ENCODE data around the gene PHACTR3.

PHACTR3 gene

DNA sequence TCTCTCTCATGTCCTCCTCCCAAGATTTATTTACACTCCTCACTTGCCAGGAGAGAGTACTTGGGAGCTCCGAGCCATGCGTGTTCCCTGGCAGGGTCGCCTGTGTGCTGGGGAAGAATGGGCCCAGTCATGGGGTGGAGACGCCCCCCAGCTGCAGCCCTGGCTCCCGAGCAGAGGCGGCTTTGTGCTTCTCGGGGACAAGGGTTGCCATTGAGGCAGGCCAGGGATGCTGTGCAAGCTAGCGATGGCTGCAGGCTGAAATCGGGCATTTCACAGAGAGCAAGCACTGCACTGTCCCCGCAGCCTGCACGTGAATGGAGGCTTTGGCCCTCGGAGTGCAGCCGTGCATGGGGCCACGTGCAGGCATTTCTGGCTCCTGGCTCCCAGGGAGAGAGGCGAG, 23.8 kb downstream of the PHACTR3 start:
- no peaks in the 10 kb centered on the region for H3K36me3 ChIP-seq (ENCODE audit: control insufficient read depth in 5 of 5, insufficient read depth in 5 of 5, low read length in 5 of 5)
- H3K9ac ChIP-seq (ENCODE audit: low read length in 5 of 5): no peak overlapping the region
- H3K9me3 ChIP-seq (ENCODE audit: control insufficient read depth in 5 of 5, low read length in 5 of 5): peaks cover 0 to 3% (median 0%) of the 10 kb centered on the region in 5 donors
- H3K27me3 ChIP-seq (ENCODE audit: control insufficient read depth in 5 of 5, insufficient read depth in 4 of 5, low read length in 5 of 5): peaks cover 8 to 42% (median 14%) of the 10 kb centered on the region in 5 donors
- no peak overlapping the region for H3K27ac ChIP-seq (ENCODE audit: low read depth, low read length)
- H3K4me1 ChIP-seq (ENCODE audit: control insufficient read depth in 5 of 5, insufficient read depth in 5 of 5, low read length in 5 of 5): no peaks in the 10 kb centered on the region
- H3K4me3 ChIP-seq (ENCODE audit: low read depth in 1 of 5, low read length in 5 of 5): no peak overlapping the region

DNA sequence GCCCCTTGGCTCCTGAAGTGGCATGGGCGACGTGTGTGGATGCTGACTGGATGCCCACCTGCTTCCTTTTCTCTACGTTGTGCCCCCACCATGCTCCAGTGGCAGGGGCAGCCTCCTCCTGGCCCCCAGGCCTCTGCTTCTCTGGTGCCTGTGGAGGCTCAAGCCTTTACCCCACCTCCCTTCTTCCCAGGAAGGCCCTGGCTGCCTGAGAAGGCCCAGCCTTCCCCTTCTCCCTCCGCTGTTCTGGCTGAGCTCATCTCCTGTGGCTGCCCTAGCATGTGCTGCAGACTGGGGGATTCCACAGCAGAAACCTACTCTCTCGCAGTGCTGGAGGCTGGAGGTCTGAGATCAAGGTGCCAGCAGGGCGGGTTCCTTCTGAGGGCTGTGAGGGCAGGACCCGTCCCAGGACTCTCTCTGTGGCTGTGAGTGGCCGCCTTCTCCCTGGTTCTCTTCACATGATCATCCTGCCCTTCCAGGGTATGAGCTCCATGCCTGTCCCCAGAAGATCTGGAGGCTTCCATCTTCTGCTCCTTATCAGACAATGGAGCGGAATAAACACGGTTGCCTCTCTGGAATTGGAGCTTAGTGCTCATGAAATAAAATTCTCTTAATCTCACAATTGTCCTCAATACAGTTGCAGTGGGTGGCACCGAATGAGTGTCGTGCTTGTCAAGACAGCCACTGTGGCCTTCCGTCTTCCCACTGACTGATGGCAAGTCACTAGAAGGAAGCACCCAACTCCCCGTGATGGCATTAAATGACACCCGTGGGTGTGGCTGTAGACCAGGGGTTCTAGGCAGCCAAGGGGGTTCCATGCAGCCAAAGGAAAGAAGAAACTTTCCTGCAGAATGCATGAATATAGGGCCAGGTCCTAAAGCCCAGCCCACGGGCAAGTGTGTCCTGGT, 25.1 kb downstream of the PHACTR3 start:
- no peak overlapping the region for H3K27ac ChIP-seq (ENCODE audit: low read depth, low read length)

DNA sequence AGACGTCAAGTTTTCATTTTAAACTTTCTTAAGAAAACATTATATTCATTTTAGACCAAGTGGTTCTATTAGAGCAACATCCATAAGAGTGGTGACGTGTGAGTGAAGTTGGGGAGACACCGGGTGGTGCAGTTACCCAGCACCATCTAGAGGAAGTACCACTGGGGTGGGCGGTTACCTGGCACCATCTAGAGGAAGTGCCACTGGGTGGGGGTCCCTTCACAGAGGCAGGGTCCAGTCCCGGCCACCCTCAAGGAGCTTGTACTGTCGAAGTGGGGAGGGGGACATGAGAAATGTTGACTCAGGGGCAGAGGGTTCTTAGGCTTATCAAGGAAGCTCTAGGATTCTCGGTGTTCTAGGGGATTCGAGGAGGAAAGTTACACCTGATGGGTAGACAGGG, 26.2 kb downstream of the PHACTR3 start:
- H3K4me3 ChIP-seq (ENCODE audit: low read depth in 1 of 5, low read length in 5 of 5): no peak overlapping the region
- peaks cover 6 to 42% (median 14%) of the 10 kb centered on the region in 5 donors for H3K27me3 ChIP-seq (ENCODE audit: control insufficient read depth in 5 of 5, insufficient read depth in 4 of 5, low read length in 5 of 5)
- H3K4me1 ChIP-seq (ENCODE audit: control insufficient read depth in 5 of 5, insufficient read depth in 5 of 5, low read length in 5 of 5): no peaks in the 10 kb centered on the region
- H3K9ac ChIP-seq (ENCODE audit: low read length in 5 of 5): no peak overlapping the region
- H3K27ac ChIP-seq (ENCODE audit: low read depth, low read length): no peak overlapping the region
- no peaks in the 10 kb centered on the region for H3K36me3 ChIP-seq (ENCODE audit: control insufficient read depth in 5 of 5, insufficient read depth in 5 of 5, low read length in 5 of 5)
- H3K9me3 ChIP-seq (ENCODE audit: control insufficient read depth in 5 of 5, low read length in 5 of 5): peaks cover 0 to 3% (median 0%) of the 10 kb centered on the region in 5 donors

More for the DNA sequence above, 25.1 kb downstream of the PHACTR3 start:
- no peak overlapping the region for H3K9ac ChIP-seq (ENCODE audit: low read length in 5 of 5)
- no peaks in the 10 kb centered on the region for H3K36me3 ChIP-seq (ENCODE audit: control insufficient read depth in 5 of 5, insufficient read depth in 5 of 5, low read length in 5 of 5)
- H3K27me3 ChIP-seq (ENCODE audit: control insufficient read depth in 5 of 5, insufficient read depth in 4 of 5, low read length in 5 of 5): peaks cover 6 to 44% (median 14%) of the 10 kb centered on the region in 5 donors
- H3K9me3 ChIP-seq (ENCODE audit: control insufficient read depth in 5 of 5, low read length in 5 of 5): peaks cover 0 to 3% (median 0%) of the 10 kb centered on the region in 5 donors
- H3K4me1 ChIP-seq (ENCODE audit: control insufficient read depth in 5 of 5, insufficient read depth in 5 of 5, low read length in 5 of 5): no peaks in the 10 kb centered on the region
- no peak overlapping the region for H3K4me3 ChIP-seq (ENCODE audit: low read depth in 1 of 5, low read length in 5 of 5)

DNA sequence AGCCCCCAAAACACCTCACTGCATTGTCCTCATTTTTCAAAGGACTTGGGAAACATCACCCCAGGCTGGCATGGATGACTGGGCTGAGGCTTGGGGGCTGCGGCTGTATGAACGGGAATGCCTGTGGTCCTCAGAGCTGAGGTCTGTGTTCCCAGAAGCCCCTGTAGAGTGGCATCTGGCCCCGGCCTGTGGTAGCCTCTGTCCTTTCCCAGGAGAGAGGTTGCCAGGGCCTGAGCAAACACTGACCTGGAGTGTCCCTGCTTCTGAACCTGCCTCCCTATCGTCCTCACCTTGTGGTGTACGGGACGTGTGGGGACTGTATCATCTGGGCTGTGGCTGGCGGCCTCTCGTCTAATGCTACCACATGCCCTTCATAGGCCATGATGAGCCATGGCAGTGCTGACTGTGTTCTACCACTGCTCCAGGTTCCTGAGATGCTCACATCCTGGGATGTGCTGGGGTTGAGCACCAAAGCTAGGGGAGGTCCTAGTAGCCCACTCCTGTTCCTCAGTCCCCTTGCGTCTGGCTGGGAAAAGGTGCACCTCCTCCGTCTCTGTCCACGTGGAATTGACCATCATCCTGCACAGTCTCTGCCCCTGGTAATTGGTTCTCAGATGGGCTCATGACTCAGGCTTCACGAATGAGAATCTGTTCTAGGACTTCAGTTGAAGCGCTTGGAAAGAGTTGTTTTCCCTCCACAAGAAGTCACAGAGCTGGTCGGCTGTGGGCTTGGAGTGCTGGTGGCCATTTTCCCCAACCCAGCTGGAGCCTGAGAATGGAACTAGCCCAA, 27.6 kb downstream of the PHACTR3 start:
- Histone ChIP-seq H3K27me3 (ENCODE audit: control insufficient read depth in 5 of 5, insufficient read depth in 4 of 5, low read length in 5 of 5) (peaks cover 8 to 39% (median 24%) of the 10 kb centered on the region in 5 donors), H3K27ac (ENCODE audit: low read depth, low read length) (no peak overlapping the region), H3K9me3 (ENCODE audit: control insufficient read depth in 5 of 5, low read length in 5 of 5) (no peaks in the 10 kb centered on the region), H3K4me1 (ENCODE audit: control insufficient read depth in 5 of 5, insufficient read depth in 5 of 5, low read length in 5 of 5) (no peaks in the 10 kb centered on the region), H3K4me3 (ENCODE audit: low read depth in 1 of 5, low read length in 5 of 5) (no peak overlapping the region), H3K9ac (ENCODE audit: low read length in 5 of 5) (no peak overlapping the region), H3K36me3 (ENCODE audit: control insufficient read depth in 5 of 5, insufficient read depth in 5 of 5, low read length in 5 of 5) (no peaks in the 10 kb centered on the region)

DNA sequence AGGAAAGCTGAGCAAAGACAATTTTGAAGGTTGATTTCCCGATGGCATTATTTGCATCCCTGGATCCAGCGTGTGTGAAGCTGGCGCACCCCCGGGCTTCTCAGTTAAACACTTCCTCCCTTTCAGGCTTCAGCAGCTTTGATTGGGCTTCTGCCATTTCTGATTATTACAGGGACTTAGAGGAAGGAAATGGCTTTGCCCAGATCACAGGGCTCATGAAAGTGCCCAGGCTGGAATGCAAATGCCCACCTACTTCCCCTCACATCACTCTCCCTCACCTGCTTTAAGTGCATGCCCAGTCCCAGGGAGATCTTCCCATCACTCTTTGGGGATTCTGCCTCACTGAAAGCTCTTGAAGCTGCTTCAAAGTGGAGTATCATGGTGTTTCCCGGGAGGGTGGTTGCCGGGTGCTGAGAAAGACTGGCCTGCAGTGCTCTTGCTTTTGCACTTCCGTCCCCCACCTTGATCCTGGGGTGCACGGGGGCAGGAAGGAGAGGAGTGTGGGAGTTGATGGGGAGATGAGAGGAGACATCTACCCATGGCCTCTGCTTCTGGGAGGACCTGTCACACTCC, 28.3 kb downstream of the PHACTR3 start:
- no peak overlapping the region for H3K27ac ChIP-seq (ENCODE audit: low read depth, low read length)

DNA sequence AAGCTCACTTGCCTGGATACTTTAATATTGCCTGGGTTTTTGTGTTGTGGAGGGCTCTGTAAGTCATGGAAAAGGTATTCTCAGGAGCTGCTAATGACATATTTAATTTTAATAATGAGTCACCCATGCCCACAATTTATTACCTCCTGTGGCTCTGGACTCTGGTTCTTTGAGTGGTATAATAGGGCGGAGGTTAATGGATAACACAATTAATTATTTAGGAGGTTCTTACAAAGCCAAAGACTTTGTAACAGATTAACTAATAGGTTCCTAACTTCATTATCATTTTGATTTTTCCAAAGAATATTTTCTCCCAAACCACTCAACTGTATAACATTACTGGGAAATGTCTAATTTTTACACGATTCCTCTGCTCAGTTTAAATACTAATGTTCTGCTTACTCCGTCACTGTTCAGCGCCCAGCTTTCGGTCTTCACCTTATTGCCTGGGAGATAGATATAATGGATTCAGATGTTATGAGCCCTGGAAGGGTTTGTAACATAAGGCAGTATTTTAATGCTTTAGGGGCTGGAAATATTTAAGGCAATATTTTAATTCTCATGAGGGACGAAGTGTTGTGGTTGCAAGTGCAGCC, 29.4 kb downstream of the PHACTR3 start:
- Histone ChIP-seq H3K9ac (ENCODE audit: low read length in 5 of 5) (no peak overlapping the region), H3K27ac (ENCODE audit: low read depth, low read length) (no peak overlapping the region), H3K4me1 (ENCODE audit: control insufficient read depth in 5 of 5, insufficient read depth in 5 of 5, low read length in 5 of 5) (no peaks in the 10 kb centered on the region), H3K36me3 (ENCODE audit: control insufficient read depth in 5 of 5, insufficient read depth in 5 of 5, low read length in 5 of 5) (no peaks in the 10 kb centered on the region), H3K4me3 (ENCODE audit: low read depth in 1 of 5, low read length in 5 of 5) (no peak overlapping the region), H3K27me3 (ENCODE audit: control insufficient read depth in 5 of 5, insufficient read depth in 4 of 5, low read length in 5 of 5) (peaks cover 5 to 39% (median 22%) of the 10 kb centered on the region in 5 donors), H3K9me3 (ENCODE audit: control insufficient read depth in 5 of 5, low read length in 5 of 5) (no peaks in the 10 kb centered on the region)

More for the DNA sequence above, 28.3 kb downstream of the PHACTR3 start:
- H3K27me3 ChIP-seq (ENCODE audit: control insufficient read depth in 5 of 5, insufficient read depth in 4 of 5, low read length in 5 of 5): peaks cover 11 to 41% (median 22%) of the 10 kb centered on the region in 5 donors
- no peaks in the 10 kb centered on the region for H3K9me3 ChIP-seq (ENCODE audit: control insufficient read depth in 5 of 5, low read length in 5 of 5)
- no peaks in the 10 kb centered on the region for H3K4me1 ChIP-seq (ENCODE audit: control insufficient read depth in 5 of 5, insufficient read depth in 5 of 5, low read length in 5 of 5)
- no peak overlapping the region for H3K4me3 ChIP-seq (ENCODE audit: low read depth in 1 of 5, low read length in 5 of 5)
- no peak overlapping the region for H3K9ac ChIP-seq (ENCODE audit: low read length in 5 of 5)
- no peaks in the 10 kb centered on the region for H3K36me3 ChIP-seq (ENCODE audit: control insufficient read depth in 5 of 5, insufficient read depth in 5 of 5, low read length in 5 of 5)

DNA sequence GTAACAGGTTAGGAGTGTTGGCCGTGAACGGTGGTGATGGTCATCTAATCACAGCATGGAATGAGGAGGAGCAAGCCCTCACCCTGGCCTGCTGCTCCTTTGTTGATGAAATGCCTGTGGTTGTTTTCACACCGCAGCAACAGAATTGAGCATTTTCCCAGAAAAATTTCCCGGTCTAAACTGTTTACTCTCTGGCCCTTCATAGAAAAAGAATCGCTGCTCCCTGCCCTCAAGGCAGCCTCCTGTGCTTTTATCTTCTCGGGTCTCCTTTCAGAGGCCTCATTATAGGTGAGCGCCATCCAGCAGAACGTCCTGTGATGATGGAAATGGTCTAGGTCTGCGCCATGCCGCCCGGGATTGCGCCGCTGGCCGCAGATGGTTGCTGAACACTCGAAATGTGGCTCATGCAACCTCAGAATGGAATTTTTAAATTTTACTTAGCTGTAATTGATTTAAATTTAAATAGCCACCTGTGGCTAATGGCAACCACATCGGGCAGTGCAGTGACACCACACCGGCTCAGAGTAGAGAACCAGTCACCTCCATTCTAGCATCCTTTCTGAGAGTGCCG, 30.2 kb downstream of the PHACTR3 start:
- H3K4me1 ChIP-seq (ENCODE audit: control insufficient read depth in 5 of 5, insufficient read depth in 5 of 5, low read length in 5 of 5): no peaks in the 10 kb centered on the region
- no peak overlapping the region for H3K4me3 ChIP-seq (ENCODE audit: low read depth in 1 of 5, low read length in 5 of 5)
- H3K9ac ChIP-seq (ENCODE audit: low read length in 5 of 5): no peak overlapping the region
- no peaks in the 10 kb centered on the region for H3K36me3 ChIP-seq (ENCODE audit: control insufficient read depth in 5 of 5, insufficient read depth in 5 of 5, low read length in 5 of 5)
- H3K9me3 ChIP-seq (ENCODE audit: control insufficient read depth in 5 of 5, low read length in 5 of 5): no peaks in the 10 kb centered on the region
- peaks cover 5 to 34% (median 16%) of the 10 kb centered on the region in 5 donors for H3K27me3 ChIP-seq (ENCODE audit: control insufficient read depth in 5 of 5, insufficient read depth in 4 of 5, low read length in 5 of 5)
- H3K27ac ChIP-seq (ENCODE audit: low read depth, low read length): no peak overlapping the region

DNA sequence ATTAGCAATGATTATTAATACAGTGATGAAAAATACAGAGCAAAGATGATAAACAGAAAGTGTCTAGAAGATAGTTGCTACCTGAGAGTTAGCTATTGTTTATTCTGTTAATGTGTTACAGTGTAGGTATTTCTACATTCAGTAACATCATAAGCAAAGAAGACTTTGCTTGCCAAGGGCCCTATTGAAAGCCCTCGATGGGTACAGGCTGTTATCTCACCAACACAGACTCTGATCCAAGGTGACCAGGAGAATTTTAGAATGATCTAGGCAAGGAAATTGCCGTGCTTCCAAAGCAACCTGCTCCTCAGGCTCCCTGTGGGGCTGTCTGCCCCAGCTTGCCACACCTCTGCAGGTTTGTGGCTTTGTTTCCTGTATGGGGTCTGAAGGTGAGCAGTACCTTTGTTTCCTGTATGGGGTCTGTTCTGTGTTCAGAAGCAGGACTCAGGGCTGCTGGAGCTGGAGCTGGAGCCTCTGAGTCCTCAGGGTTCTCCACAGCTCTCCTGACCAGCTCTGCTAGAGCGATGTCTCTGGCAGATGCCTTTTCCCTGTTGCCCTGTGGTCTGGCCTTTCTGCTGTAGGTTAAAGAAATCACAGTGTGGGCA, 32.5 kb downstream of the PHACTR3 start:
- Histone ChIP-seq H3K36me3 (ENCODE audit: control insufficient read depth in 5 of 5, insufficient read depth in 5 of 5, low read length in 5 of 5) (no peaks in the 10 kb centered on the region), H3K4me1 (ENCODE audit: control insufficient read depth in 5 of 5, insufficient read depth in 5 of 5, low read length in 5 of 5) (no peaks in the 10 kb centered on the region), H3K4me3 (ENCODE audit: low read depth in 1 of 5, low read length in 5 of 5) (no peak overlapping the region), H3K9me3 (ENCODE audit: control insufficient read depth in 5 of 5, low read length in 5 of 5) (no peaks in the 10 kb centered on the region), H3K27me3 (ENCODE audit: control insufficient read depth in 5 of 5, insufficient read depth in 4 of 5, low read length in 5 of 5) (peaks cover 5 to 20% (median 10%) of the 10 kb centered on the region in 5 donors), H3K9ac (ENCODE audit: low read length in 5 of 5) (no peak overlapping the region), H3K27ac (ENCODE audit: low read depth, low read length) (no peak overlapping the region)

DNA sequence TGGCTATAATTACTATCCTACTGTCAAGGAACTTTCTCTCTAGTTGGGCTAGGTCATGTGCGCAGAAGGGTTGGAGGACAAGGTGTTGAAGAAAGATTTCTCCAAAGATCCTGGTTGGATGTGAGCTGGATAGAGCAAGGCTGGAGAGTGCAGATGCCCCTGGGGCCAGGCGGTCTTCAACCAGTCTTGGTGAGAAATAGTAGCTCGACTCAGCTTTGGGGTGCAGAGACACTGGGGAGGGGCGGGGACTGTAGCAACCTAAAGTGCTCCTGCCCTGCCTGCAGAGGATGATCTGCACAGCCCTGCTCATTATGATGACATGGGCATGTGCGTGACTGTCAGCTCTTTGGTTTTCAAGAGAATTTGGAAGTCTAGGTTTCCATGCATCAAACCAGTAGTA, 35.9 kb downstream of the PHACTR3 start:
- no peaks in the 10 kb centered on the region for H3K4me1 ChIP-seq (ENCODE audit: control insufficient read depth in 5 of 5, insufficient read depth in 5 of 5, low read length in 5 of 5)

More for the DNA sequence above, 35.9 kb downstream of the PHACTR3 start:
- Histone ChIP-seq H3K4me3 (ENCODE audit: low read depth in 1 of 5, low read length in 5 of 5) (no peak overlapping the region), H3K9ac (ENCODE audit: low read length in 5 of 5) (no peak overlapping the region), H3K27ac (ENCODE audit: low read depth, low read length) (no peak overlapping the region), H3K9me3 (ENCODE audit: control insufficient read depth in 5 of 5, low read length in 5 of 5) (no peaks in the 10 kb centered on the region), H3K36me3 (ENCODE audit: control insufficient read depth in 5 of 5, insufficient read depth in 5 of 5, low read length in 5 of 5) (no peaks in the 10 kb centered on the region), H3K27me3 (ENCODE audit: control insufficient read depth in 5 of 5, insufficient read depth in 4 of 5, low read length in 5 of 5) (peaks cover 4 to 15% (median 10%) of the 10 kb centered on the region in 5 donors)

Measured in subcutaneous abdominal adipose tissue (tissue), 5 donors.